LoVo (cell line): ENCODE results near the gene CTBP2.
"Not testable (repeated sequence)": the region's sequence is repeated elsewhere in the genome, so short reads cannot be mapped to it uniquely, and the experiment has no call there.

ENCODE experiments used
- DNase-seq: peaks from one replicate; pipeline ENCODE4 v3.0.0-alpha.2; 2016; ENCODE audit warnings: low spot score

CTBP2 gene

GRCh38 chr10:125186431-125187170, 26.2 kb upstream of the CTBP2 start:
- DNase-seq = no peak

GRCh38 chr10:125179107-125179506, 18.7 kb upstream of the CTBP2 start:
- DNase-seq = not testable (repeated sequence)

DNA sequence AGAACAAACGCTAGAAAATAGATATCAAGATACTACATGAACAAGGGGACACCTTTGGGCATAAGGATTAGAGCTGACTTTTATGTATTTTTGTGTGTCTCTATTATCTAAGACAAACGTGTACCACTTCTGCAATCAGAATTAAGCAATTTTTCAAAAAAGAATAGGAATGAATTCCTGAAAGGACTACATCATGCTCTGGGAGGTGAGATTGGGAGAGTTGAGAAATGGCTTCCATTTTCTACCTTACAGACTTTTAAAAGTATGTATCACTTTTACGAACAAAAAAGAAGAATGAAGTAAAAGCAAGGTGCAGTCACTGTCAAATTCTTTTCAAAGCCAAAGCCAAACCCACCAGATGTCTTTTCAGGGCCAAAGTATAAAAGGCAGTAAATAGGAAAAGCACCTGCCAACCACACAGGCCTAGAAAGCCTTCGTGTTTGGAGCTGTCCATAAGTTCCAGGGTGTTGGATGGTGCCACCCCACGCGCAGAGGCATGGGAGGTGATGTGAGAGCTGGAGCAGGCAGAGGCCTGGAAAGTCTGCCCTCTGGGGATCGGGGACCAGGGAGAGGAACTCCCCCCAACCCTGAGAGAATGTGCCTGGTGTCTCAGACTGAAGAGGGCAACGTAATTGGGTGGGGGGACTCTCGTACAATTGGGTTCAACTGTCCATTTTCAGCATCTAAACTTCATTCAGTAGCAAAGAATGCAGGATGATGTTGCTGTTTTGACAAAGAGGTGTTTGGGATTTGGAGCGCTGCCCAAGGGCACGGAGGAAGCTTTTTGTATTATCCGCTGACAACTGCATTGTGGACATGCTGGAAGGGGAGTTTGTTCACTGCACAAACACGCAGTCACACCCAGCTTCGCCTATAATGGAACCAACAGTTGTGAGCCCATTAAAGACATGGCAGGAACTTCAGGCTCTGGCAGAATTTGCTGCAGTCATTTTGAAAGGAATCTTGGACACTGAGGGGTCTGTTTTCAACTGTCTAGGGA, 17.6 kb upstream of the CTBP2 start:
- DNase-seq = no peak

DNA sequence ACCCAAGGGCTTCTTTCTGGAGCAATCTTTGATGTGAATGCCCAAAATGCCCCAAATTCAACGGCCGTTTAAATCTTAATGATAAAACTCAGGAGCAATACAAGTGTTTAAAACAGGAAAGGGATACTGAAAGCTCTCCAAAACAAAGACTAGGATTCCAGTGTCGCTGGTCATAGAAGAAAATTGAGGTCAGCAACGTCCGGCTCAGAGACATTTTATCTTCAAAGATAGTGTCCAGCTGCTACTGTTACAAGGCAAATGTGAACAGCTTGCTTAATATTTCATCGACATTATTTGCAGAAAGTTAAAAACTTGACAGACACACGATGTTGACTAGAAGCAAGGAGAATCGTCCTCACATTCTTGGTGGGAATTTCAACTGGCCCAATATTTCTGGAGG, 15.4 kb upstream of the CTBP2 start:
- no peak for DNase-seq

- no peak for DNase-seq
Measured at GRCh38 chr10:125174360-125174759, 14.0 kb upstream of the CTBP2 start.

- no peak for DNase-seq
Measured at GRCh38 chr10:125172694-125173093, 12.3 kb upstream of the CTBP2 start.

DNA sequence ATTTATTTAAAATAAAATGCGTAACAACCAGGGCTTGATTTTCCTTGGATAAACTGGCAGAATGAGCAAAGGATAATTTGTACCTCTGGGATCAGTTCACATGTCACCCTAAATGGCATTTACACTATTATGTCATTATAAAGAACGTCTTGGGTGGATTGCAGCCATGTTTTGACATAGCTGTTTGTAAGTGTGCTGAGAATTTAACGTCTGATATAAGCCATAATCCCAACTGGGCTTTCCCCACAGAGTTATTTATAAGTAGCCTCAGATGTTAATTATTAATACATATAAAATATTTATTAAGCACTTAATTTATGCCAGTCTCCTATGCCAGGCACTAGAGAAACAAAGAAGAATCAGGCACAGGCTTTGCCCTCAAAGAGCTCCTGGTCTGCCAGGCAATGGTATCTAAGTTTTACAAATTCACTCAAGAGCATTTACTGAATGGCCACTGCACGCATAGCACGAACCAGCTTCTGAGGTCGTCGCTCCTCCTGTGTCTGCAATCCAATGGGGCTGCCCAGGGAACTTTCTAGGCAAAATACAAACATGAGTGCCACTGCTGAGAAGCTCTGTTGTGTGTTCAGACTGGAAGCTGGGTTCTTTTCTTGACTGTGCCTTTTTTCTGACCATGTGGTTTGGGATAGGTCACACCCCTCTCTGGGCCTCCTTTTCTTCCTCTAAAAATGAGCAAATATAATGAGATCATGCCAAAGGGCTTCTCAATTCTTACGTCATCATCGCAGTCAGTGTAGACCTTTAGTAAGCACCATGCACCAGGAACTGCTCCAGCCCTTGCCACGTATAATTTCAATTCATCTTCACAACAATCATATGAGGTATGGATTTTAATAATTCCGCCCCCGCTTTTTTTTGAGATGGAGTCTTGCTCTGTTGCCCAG, 11.3 kb upstream of the CTBP2 start:
- no peak for DNase-seq

DNA sequence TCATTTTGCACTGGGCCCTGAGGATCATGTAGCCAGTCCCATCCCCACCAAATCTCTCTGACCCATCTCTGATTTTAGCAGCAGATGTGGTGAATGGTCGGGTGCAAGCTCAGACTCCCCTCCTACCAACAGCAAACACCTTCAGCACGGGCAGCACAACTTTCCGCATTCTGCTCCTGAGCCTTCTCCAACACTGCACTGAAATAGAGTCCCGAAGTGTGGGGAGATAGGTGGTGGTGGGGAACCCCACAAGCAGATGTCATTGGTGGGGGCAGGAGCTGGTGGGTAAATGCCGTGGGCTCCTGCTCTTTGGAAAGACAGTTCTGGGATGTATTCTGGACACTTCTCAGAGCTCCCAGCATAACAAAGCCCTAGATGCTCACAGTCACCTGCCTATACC, 9.6 kb upstream of the CTBP2 start:
- no peak for DNase-seq

DNA sequence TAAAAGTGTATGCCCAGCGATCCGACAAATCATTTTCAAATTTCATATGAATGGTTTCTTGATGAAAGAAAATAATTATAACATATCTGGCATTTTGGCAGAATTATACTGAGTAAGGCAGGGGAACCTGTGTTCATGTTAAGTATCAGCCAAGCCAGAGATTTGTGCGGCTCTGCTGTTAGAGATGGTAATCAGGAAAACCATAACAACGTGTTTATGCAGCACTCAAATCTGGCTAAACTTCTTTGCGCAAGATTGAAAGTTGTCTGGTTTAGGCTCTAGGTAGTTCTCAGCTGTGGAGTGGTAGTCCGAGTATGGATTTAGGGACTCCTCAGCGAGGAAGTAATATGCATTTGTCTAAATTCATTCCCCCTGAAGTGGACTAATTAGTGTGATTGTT, 8.9 kb upstream of the CTBP2 start:
- DNase-seq = no peak

DNA sequence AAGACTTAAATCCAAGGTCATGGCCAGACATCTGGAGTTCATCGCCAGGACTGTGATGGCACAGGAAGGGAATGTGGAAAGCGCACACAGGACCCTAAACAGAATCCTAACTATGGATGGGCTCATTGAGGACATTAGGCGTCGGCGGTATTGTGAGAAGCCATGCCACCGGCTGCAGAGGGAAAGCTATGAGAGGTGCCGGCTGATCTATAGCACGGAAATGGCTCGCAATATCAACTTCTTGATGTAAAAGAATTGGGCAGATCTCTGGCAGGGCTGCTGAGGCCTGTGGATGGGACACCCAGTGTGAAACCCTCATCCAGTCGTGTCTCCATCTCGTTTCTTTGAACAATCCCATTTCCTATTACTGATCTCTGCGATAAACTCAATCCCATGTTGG, 6.3 kb upstream of the CTBP2 start:
- DNase-seq = no peak

DNA sequence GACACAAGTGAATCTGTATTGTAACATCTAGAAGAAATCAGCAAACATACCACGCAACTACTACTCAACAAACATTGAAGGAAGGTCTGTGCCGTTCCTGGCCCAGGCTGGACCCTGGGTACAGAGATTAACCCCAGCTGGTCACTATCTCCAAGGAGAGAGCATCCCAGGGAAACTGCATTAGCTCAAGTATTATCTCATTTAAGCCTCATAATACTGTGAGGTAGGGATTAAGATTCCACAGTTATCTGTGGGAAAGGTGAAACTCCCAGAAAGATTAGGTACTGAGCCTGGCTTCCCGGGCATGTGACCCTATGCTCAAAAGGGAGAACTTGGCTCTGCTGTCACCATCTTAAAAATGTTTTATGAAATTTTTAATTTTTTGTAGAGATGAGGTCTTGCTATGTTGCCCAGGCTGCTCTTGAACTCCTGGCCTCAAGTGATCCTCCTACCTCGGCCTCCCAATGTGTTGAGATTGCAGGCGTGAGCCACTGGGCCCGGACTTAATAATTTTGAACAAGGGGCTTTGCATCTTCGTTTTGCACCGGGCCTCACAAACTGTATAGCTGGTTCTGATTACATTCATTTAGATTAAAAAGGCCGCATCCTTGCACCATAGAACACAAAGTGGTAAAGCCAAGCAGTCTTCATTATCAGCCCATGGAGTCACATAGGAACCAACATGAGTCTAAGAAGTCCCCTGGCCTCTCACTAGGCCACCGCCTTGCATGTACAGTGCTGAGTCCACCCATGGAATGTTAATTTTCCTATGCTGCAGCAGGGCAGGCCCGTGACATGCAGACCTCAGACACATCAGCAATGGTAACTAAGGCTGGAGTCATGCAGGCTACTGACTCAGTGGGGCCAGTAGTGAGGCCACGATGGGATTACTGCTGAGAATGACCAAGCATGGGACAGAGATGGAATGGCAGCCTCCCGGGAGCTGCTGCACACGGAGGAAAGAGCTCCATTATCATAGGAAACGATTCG, 5.5 kb upstream of the CTBP2 start:
- DNase-seq = no peak

GRCh38 chr10:125164421-125164820, 4.1 kb upstream of the CTBP2 start:
- no peak for DNase-seq

GRCh38 chr10:125163803-125164202, 3.4 kb upstream of the CTBP2 start:
- no peak for DNase-seq

GRCh38 chr10:125163312-125163711, 2.9 kb upstream of the CTBP2 start:
- DNase-seq = not testable (repeated sequence)

DNA sequence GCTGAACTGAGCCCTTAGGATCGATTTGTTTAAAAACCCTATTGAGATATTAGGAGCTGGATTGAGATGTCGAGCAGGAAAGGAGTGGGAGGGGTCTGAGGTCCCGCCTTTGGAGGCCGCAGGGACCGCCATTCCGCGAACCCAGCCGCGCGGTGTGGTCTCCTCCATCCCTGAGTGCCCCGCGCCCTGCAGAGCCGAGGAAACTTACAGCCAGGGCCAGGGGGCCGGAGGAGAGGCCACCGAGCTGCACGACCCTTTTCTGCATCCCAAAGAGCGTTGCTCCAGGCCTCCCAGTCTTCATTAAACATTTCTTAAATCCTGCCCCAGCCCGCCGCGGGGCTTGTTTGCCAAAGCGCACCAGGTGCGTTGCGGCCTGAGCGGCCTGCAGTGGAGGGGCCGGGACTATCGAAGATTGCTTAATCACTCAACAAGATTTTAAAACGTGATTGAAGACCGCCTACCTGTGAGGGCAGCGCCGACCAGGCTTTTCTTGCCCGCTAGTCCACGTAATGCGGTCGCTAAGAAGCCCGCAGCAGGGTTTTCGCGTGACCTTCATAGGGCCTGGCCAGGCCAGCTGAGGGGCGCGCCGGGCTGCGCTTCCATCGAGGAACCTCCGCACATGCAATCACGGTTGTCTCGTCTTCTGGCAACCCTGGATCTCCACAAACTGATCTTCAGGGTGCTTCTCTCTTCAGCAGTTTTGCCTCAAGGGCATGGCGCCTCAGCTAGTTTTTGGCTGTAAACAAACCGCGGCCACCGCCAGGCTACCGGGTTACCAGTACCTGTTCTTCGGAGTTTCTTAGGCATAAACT, 2.0 kb upstream of the CTBP2 start:
- DNase-seq = no peak

DNA sequence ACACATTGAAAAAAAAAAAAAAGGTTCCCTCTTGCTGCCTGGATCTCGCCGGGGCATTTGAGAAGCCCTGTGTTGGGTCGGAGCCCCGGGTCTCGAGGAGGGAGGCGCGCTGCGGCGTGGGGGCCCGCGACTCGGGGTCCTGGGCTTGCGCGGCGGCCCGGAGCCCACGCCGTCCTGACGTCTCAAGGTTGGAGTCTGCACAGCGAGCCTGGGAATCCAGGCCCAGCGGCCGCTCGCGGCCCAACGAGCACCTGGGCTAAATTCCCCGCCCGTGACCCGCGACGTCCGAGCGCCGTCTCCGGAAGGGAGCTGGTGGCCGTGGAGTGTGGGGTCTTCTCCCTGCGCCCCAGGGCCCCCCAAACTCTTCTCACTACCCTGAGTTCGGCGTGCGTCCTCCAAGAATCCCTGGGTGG, 1.4 kb upstream of the CTBP2 start:
- no peak for DNase-seq

DNA sequence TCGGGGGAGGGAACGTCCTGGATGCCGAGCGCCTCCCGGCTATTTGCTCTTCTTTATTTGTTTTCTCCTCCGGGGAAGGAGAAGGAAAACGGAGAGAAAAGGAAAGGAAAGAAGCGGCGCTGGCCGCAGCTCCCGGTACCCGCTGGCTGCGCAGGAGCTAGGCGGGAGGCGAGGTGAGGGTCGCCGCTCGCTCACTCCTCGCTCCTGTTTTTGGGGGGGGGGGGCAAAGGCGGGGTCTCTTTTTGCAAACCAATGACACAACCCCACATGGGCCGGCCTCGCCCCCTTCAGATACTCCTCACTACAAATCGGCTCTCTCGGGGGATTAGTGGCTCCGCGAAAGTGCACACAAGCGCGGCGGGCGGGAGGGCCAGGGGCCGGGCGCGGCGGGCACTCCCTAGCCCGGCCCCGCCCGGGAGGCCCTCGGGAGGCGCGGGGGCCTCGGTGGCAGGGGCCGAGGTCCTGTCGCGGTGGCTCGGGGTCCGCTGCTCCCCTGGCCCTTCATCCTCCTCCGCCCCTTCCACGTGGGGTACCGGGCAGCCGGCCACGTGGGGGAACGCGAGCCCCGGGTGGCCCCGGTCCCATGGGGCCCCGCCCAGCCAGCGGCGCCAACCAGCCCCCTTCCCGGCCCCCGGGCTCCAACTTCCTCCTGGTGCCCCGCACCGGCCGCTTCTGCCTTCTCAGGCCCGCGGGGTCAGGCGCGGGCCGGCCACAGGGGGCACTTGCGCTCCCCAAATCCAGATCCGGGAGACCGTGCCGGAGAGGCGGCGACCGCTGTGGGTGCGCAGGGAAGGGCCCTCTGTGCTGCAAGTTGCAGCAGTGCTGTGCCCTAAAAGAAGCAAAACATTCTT, 718 bp upstream of the CTBP2 start:
- DNase-seq = peak; percentile 72

DNA sequence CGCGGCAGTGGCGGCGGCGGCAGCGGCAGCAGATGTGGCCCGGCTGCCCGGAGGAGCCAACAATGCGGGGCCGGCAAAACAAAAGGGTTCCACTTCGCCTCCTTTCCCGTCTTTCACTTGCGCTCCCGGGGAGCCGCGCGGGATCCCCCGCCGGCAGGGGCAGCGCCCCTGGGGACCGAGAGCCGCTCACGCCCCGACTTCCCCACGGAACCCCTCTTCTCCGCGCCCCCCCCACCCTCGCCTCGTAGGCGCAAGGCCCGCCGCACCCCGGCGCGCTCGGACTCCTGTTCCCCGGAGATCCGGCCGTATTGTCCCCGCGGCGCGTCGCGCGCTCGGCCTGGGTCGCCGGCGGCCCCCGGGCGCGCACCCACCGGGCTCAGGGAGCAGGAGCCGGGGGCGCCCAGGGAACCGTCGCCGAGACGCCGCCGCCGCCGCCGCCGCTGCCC, 854 bp downstream of the CTBP2 start:
- no peak for DNase-seq
